ENCODE measurements around the gene POU6F1.

Gene POU6F1

GRCh38 chr12:51199366-51199945, 18.4 kb downstream of the POU6F1 start:
- no peak overlapping the region for H3K4me3 ChIP-seq (ENCODE audit: low read depth, low read length)
- TF ChIP-seq MAX (IDR thresholded peaks at IDR 0.05; ENCODE audit: low read depth, low read length) (no peak), MYC (IDR thresholded peaks at IDR 0.05; ENCODE audit: low read depth, low read length) (no peak), POLR2A (IDR thresholded peaks at IDR 0.05; ENCODE audit: extremely low read depth, insufficient read length) (no peak), CTCF (IDR thresholded peaks at IDR 0.05; ENCODE audit: low read depth, low read length) (no peak)
- DNase-seq (ENCODE audit: low read depth) = no peak

GRCh38 chr12:51198568-51199365, 19.1 kb downstream of the POU6F1 start:
- no peak for DNase-seq (ENCODE audit: low read depth)
- H3K4me3 ChIP-seq (ENCODE audit: low read depth, low read length) = no peak overlapping the region
- TF ChIP-seq MAX (IDR thresholded peaks at IDR 0.05; ENCODE audit: low read depth, low read length) (no peak), MYC (IDR thresholded peaks at IDR 0.05; ENCODE audit: low read depth, low read length) (no peak), POLR2A (IDR thresholded peaks at IDR 0.05; ENCODE audit: extremely low read depth, insufficient read length) (no peak), CTCF (IDR thresholded peaks at IDR 0.05; ENCODE audit: low read depth, low read length) (no peak)

- H3K4me3 ChIP-seq (ENCODE audit: low read depth, low read length) = no peak overlapping the region
- TF ChIP-seq CTCF (IDR thresholded peaks at IDR 0.05; ENCODE audit: low read depth, low read length) (no peak), MYC (IDR thresholded peaks at IDR 0.05; ENCODE audit: low read depth, low read length) (no peak), POLR2A (IDR thresholded peaks at IDR 0.05; ENCODE audit: extremely low read depth, insufficient read length) (no peak), MAX (IDR thresholded peaks at IDR 0.05; ENCODE audit: low read depth, low read length) (no peak)
- DNase-seq (ENCODE audit: low read depth) = no peak
Measured at GRCh38 chr12:51197736-51198567, 19.9 kb downstream of the POU6F1 start.

- H3K4me3 ChIP-seq (ENCODE audit: low read depth, low read length) = no peak overlapping the region
- DNase-seq (ENCODE audit: low read depth) = no peak
- TF ChIP-seq MYC (IDR thresholded peaks at IDR 0.05; ENCODE audit: low read depth, low read length) (no peak), POLR2A (IDR thresholded peaks at IDR 0.05; ENCODE audit: extremely low read depth, insufficient read length) (no peak)
Measured at GRCh38 chr12:51196547-51196946, 21.3 kb downstream of the POU6F1 start.

GRCh38 chr12:51195841-51196240, 22.0 kb downstream of the POU6F1 start:
- H3K4me3 ChIP-seq (ENCODE audit: low read depth, low read length) = no peak overlapping the region
- DNase-seq (ENCODE audit: low read depth) = no peak
- TF ChIP-seq CTCF (IDR thresholded peaks at IDR 0.05; ENCODE audit: low read depth, low read length) (no peak), MYC (IDR thresholded peaks at IDR 0.05; ENCODE audit: low read depth, low read length) (no peak), MAX (IDR thresholded peaks at IDR 0.05; ENCODE audit: low read depth, low read length) (no peak), POLR2A (IDR thresholded peaks at IDR 0.05; ENCODE audit: extremely low read depth, insufficient read length) (no peak)

GRCh38 chr12:51192284-51192671, 25.6 kb downstream of the POU6F1 start:
- H3K4me3 ChIP-seq (ENCODE audit: low read depth, low read length) = no peak overlapping the region
- DNase-seq (ENCODE audit: low read depth) = no peak
- no peak for TF ChIP-seq MYC (IDR thresholded peaks at IDR 0.05; ENCODE audit: low read depth, low read length)
- TF ChIP-seq CTCF (IDR thresholded peaks at IDR 0.05; ENCODE audit: low read depth, low read length) = no peak
- no peak for TF ChIP-seq MAX (IDR thresholded peaks at IDR 0.05; ENCODE audit: low read depth, low read length)
- no peak for TF ChIP-seq POLR2A (IDR thresholded peaks at IDR 0.05; ENCODE audit: extremely low read depth, insufficient read length)

Data from NB4 (cell line).